ENCODE measurements around the gene JAM3.

JAM3 gene

GRCh38 chr11:134155946-134156865 lies 87.3 kb downstream of the JAM3 start:
- no peaks in the 10 kb centered on the region for H3K9me3 ChIP-seq (ENCODE audit: control insufficient read depth in 1 of 2, low read length in 2 of 2)
- H3K36me3 ChIP-seq (ENCODE audit: control insufficient read depth in 1 of 2, insufficient read depth in 2 of 2, low read length in 2 of 2) = peaks cover 25 to 82% of the 10 kb centered on the region in 2 donors
- no peaks in the 10 kb centered on the region for H3K27me3 ChIP-seq (ENCODE audit: control insufficient read depth in 1 of 2, insufficient read depth in 2 of 2, low read length in 2 of 2)
- no peak overlapping the region for H3K9ac ChIP-seq (ENCODE audit: low read depth in 1 of 2, low read length in 2 of 2)
- H3K4me1 ChIP-seq (ENCODE audit: control insufficient read depth in 1 of 2, insufficient read depth in 2 of 2, low read length in 2 of 2) = no peaks in the 10 kb centered on the region
- H3K27ac ChIP-seq (ENCODE audit: low read depth, low read length) = no peak overlapping the region
- H3K4me3 ChIP-seq (ENCODE audit: low read depth in 1 of 2, low read length in 2 of 2) = no peak overlapping the region

- H3K9ac ChIP-seq (ENCODE audit: low read depth in 1 of 2, low read length in 2 of 2) = no peak overlapping the region
- H3K36me3 ChIP-seq (ENCODE audit: control insufficient read depth in 1 of 2, insufficient read depth in 2 of 2, low read length in 2 of 2) = peaks cover 19 to 83% of the 10 kb centered on the region in 2 donors
- H3K27ac ChIP-seq (ENCODE audit: low read depth, low read length) = no peak overlapping the region
- H3K9me3 ChIP-seq (ENCODE audit: control insufficient read depth in 1 of 2, low read length in 2 of 2) = no peaks in the 10 kb centered on the region
- H3K4me1 ChIP-seq (ENCODE audit: control insufficient read depth in 1 of 2, insufficient read depth in 2 of 2, low read length in 2 of 2) = no peaks in the 10 kb centered on the region
- no peaks in the 10 kb centered on the region for H3K27me3 ChIP-seq (ENCODE audit: control insufficient read depth in 1 of 2, insufficient read depth in 2 of 2, low read length in 2 of 2)
- H3K4me3 ChIP-seq (ENCODE audit: low read depth in 1 of 2, low read length in 2 of 2) = no peak overlapping the region
These were observed 88.6 kb downstream of the JAM3 start for GRCh38 chr11:134157451-134157850.

GRCh38 chr11:134158023-134158422 lies 89.2 kb downstream of the JAM3 start:
- no peak overlapping the region for H3K9ac ChIP-seq (ENCODE audit: low read depth in 1 of 2, low read length in 2 of 2)
- H3K4me1 ChIP-seq (ENCODE audit: control insufficient read depth in 1 of 2, insufficient read depth in 2 of 2, low read length in 2 of 2) = no peaks in the 10 kb centered on the region
- H3K4me3 ChIP-seq (ENCODE audit: low read depth in 1 of 2, low read length in 2 of 2) = no peak overlapping the region
- no peaks in the 10 kb centered on the region for H3K9me3 ChIP-seq (ENCODE audit: control insufficient read depth in 1 of 2, low read length in 2 of 2)
- peaks cover 15 to 83% of the 10 kb centered on the region in 2 donors for H3K36me3 ChIP-seq (ENCODE audit: control insufficient read depth in 1 of 2, insufficient read depth in 2 of 2, low read length in 2 of 2)
- H3K27me3 ChIP-seq (ENCODE audit: control insufficient read depth in 1 of 2, insufficient read depth in 2 of 2, low read length in 2 of 2) = no peaks in the 10 kb centered on the region
- H3K27ac ChIP-seq (ENCODE audit: low read depth, low read length) = no peak overlapping the region

GRCh38 chr11:134159652-134160051 lies 90.8 kb downstream of the JAM3 start:
- Histone ChIP-seq H3K4me1 (ENCODE audit: control insufficient read depth in 1 of 2, insufficient read depth in 2 of 2, low read length in 2 of 2) (no peaks in the 10 kb centered on the region), H3K9me3 (ENCODE audit: control insufficient read depth in 1 of 2, low read length in 2 of 2) (no peaks in the 10 kb centered on the region), H3K4me3 (ENCODE audit: low read depth in 1 of 2, low read length in 2 of 2) (no peak overlapping the region), H3K36me3 (ENCODE audit: control insufficient read depth in 1 of 2, insufficient read depth in 2 of 2, low read length in 2 of 2) (peaks cover 12 to 84% of the 10 kb centered on the region in 2 donors), H3K9ac (ENCODE audit: low read depth in 1 of 2, low read length in 2 of 2) (no peak overlapping the region), H3K27me3 (ENCODE audit: control insufficient read depth in 1 of 2, insufficient read depth in 2 of 2, low read length in 2 of 2) (no peaks in the 10 kb centered on the region), H3K27ac (ENCODE audit: low read depth, low read length) (no peak overlapping the region)

GRCh38 chr11:134164490-134165370 lies 95.9 kb downstream of the JAM3 start:
- no peak overlapping the region for H3K9ac ChIP-seq (ENCODE audit: low read depth in 1 of 2, low read length in 2 of 2)
- H3K4me1 ChIP-seq (ENCODE audit: control insufficient read depth in 1 of 2, insufficient read depth in 2 of 2, low read length in 2 of 2) = no peaks in the 10 kb centered on the region
- H3K9me3 ChIP-seq (ENCODE audit: control insufficient read depth in 1 of 2, low read length in 2 of 2) = no peaks in the 10 kb centered on the region
- peaks cover 24 to 75% of the 10 kb centered on the region in 2 donors for H3K36me3 ChIP-seq (ENCODE audit: control insufficient read depth in 1 of 2, insufficient read depth in 2 of 2, low read length in 2 of 2)
- no peaks in the 10 kb centered on the region for H3K27me3 ChIP-seq (ENCODE audit: control insufficient read depth in 1 of 2, insufficient read depth in 2 of 2, low read length in 2 of 2)
- no peak overlapping the region for H3K27ac ChIP-seq (ENCODE audit: low read depth, low read length)
- no peak overlapping the region for H3K4me3 ChIP-seq (ENCODE audit: low read depth in 1 of 2, low read length in 2 of 2)

GRCh38 chr11:134170177-134170918 lies 101.5 kb downstream of the JAM3 start:
- H3K9ac ChIP-seq (ENCODE audit: low read depth in 1 of 2, low read length in 2 of 2) = no peak overlapping the region
- no peak overlapping the region for H3K27ac ChIP-seq (ENCODE audit: low read depth, low read length)
- no peaks in the 10 kb centered on the region for H3K9me3 ChIP-seq (ENCODE audit: control insufficient read depth in 1 of 2, low read length in 2 of 2)
- H3K4me3 ChIP-seq (ENCODE audit: low read depth in 1 of 2, low read length in 2 of 2) = no peak overlapping the region
- H3K27me3 ChIP-seq (ENCODE audit: control insufficient read depth in 1 of 2, insufficient read depth in 2 of 2, low read length in 2 of 2) = no peaks in the 10 kb centered on the region
- no peaks in the 10 kb centered on the region for H3K4me1 ChIP-seq (ENCODE audit: control insufficient read depth in 1 of 2, insufficient read depth in 2 of 2, low read length in 2 of 2)
- H3K36me3 ChIP-seq (ENCODE audit: control insufficient read depth in 1 of 2, insufficient read depth in 2 of 2, low read length in 2 of 2) = peaks cover 13 to 51% of the 10 kb centered on the region in 2 donors

GRCh38 chr11:134170919-134171281 lies 102.0 kb downstream of the JAM3 start:
- Histone ChIP-seq H3K9ac (ENCODE audit: low read depth in 1 of 2, low read length in 2 of 2) (no peak overlapping the region), H3K36me3 (ENCODE audit: control insufficient read depth in 1 of 2, insufficient read depth in 2 of 2, low read length in 2 of 2) (peaks cover 12 to 50% of the 10 kb centered on the region in 2 donors), H3K4me1 (ENCODE audit: control insufficient read depth in 1 of 2, insufficient read depth in 2 of 2, low read length in 2 of 2) (no peaks in the 10 kb centered on the region), H3K27ac (ENCODE audit: low read depth, low read length) (no peak overlapping the region), H3K9me3 (ENCODE audit: control insufficient read depth in 1 of 2, low read length in 2 of 2) (no peaks in the 10 kb centered on the region), H3K4me3 (ENCODE audit: low read depth in 1 of 2, low read length in 2 of 2) (no peak overlapping the region), H3K27me3 (ENCODE audit: control insufficient read depth in 1 of 2, insufficient read depth in 2 of 2, low read length in 2 of 2) (no peaks in the 10 kb centered on the region)

- no peak overlapping the region for H3K9ac ChIP-seq (ENCODE audit: low read depth in 1 of 2, low read length in 2 of 2)
- H3K27ac ChIP-seq (ENCODE audit: low read depth, low read length) = no peak overlapping the region
- H3K4me1 ChIP-seq (ENCODE audit: control insufficient read depth in 1 of 2, insufficient read depth in 2 of 2, low read length in 2 of 2) = no peaks in the 10 kb centered on the region
- H3K27me3 ChIP-seq (ENCODE audit: control insufficient read depth in 1 of 2, insufficient read depth in 2 of 2, low read length in 2 of 2) = no peaks in the 10 kb centered on the region
- no peaks in the 10 kb centered on the region for H3K9me3 ChIP-seq (ENCODE audit: control insufficient read depth in 1 of 2, low read length in 2 of 2)
- peaks cover 20 to 60% of the 10 kb centered on the region in 2 donors for H3K36me3 ChIP-seq (ENCODE audit: control insufficient read depth in 1 of 2, insufficient read depth in 2 of 2, low read length in 2 of 2)
- H3K4me3 ChIP-seq (ENCODE audit: low read depth in 1 of 2, low read length in 2 of 2) = no peak overlapping the region
These were observed 103.1 kb downstream of the JAM3 start for GRCh38 chr11:134171951-134172350.

GRCh38 chr11:134173296-134173695 lies 104.4 kb downstream of the JAM3 start:
- Histone ChIP-seq H3K27ac (ENCODE audit: low read depth, low read length) (no peak overlapping the region), H3K36me3 (ENCODE audit: control insufficient read depth in 1 of 2, insufficient read depth in 2 of 2, low read length in 2 of 2) (peaks cover 21 to 60% of the 10 kb centered on the region in 2 donors), H3K9me3 (ENCODE audit: control insufficient read depth in 1 of 2, low read length in 2 of 2) (no peaks in the 10 kb centered on the region), H3K4me3 (ENCODE audit: low read depth in 1 of 2, low read length in 2 of 2) (no peak overlapping the region), H3K27me3 (ENCODE audit: control insufficient read depth in 1 of 2, insufficient read depth in 2 of 2, low read length in 2 of 2) (no peaks in the 10 kb centered on the region), H3K4me1 (ENCODE audit: control insufficient read depth in 1 of 2, insufficient read depth in 2 of 2, low read length in 2 of 2) (no peaks in the 10 kb centered on the region), H3K9ac (ENCODE audit: low read depth in 1 of 2, low read length in 2 of 2) (no peak overlapping the region)
